Esophagus (tissue), 2 donors: ENCODE data around the gene ACER1. TPM values are rescaled to one million over a fixed set of nuclear protein-coding genes. Genes with fewer than 3 reads are reported as not detected.

Experiments used
- H3K27ac ChIP-seq, 2 donors: one replicate each; pipeline ENCODE4 v1.5.1; 2013; ENCODE audit warnings: low read depth in 2 of 2, mild to moderate bottlenecking in 2 of 2, inconsistent platforms in 1 of 2, low read length in 1 of 2, moderate library complexity in 1 of 2
- H3K27me3 ChIP-seq, 2 donors: one replicate each; pipeline ENCODE4 v1.6.1; 2013; ENCODE audit warnings: low read length in 2 of 2, control low read depth in 1 of 2, mild to moderate bottlenecking in 1 of 2; ENCODE audit not compliant: insufficient read depth in 2 of 2, control insufficient read depth in 1 of 2
- H3K36me3 ChIP-seq, 2 donors: one replicate each; pipeline ENCODE4 v1.6.1; 2013; ENCODE audit warnings: low read length in 1 of 2; ENCODE audit not compliant: control insufficient read depth in 2 of 2, insufficient read depth in 2 of 2
- H3K4me1 ChIP-seq, 2 donors: one replicate each; pipeline ENCODE4 v1.6.1; 2013; ENCODE audit warnings: low read length in 1 of 2; ENCODE audit not compliant: control insufficient read depth in 2 of 2, insufficient read depth in 2 of 2
- H3K4me3 ChIP-seq, 2 donors: one replicate each; pipeline ENCODE4 v1.5.1; 2013; ENCODE audit warnings: low read length in 2 of 2, mild to moderate bottlenecking in 2 of 2, low read depth in 1 of 2, moderate library complexity in 1 of 2
- H3K9me3 ChIP-seq, 2 donors: one replicate each; pipeline ENCODE4 v1.6.1; 2013; ENCODE audit warnings: mild to moderate bottlenecking in 2 of 2, low read depth in 1 of 2, low read length in 1 of 2, moderate library complexity in 1 of 2; ENCODE audit not compliant: control insufficient read depth in 2 of 2, insufficient read depth in 1 of 2
- WGBS, 2 donors: extraction: QIAGEN DNeasy Blood & Tissue Kit; methylation state at CpG; one replicate each; pipeline ENCODE4 v1.1.7; 2013; 5-methylcytosine and 5-hydroxymethylcytosine counted together
- polyA plus RNA-seq, 2 donors: library from polyadenylated mRNA; stranded (reverse); fragments of 200-250 nt; gene quantifications; one replicate each; pipeline ENCODE4 v1.2.3, GENCODE V29; 2013
- donor health status: healthy with polysubstance abuse.
- donor health status: Bipolar disorder and iron deficiency.

ACER1 gene
- polyA plus RNA-seq, 2 donors = 6.2 to 7.4 TPM

GRCh38 chr19:6267552-6268381 lies 65.6 kb downstream of the ACER1 start:
- H3K4me1 ChIP-seq = peaks cover 6 to 39% of the 10 kb centered on the region in 2 donors

DNA sequence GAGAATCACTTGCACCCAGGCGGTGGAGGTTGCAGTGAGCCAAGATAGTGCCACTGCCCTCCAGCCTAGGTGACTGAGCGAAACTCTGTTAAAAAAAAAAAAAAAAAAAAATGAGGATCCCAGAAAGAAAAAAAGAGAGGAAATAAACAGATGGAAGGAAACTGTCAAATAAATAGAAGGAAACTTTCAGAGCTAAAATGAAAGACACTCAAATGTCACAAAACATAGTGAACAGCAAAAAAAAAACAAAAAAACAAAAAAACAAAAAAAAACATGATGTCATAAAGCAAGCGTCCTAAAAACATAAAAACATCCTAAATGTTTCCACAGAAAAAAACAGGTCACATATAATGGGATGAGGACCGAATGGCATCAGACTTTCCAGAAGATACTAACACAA lies 68.6 kb downstream of the ACER1 start:
- Histone ChIP-seq H3K4me1 (peaks cover 0 to 16% of the 10 kb centered on the region in 2 donors), H3K27me3 (no peaks in the 10 kb centered on the region), H3K9me3 (no peaks in the 10 kb centered on the region), H3K36me3 (peaks cover 9 to 24% of the 10 kb centered on the region in 2 donors), H3K27ac (no peak overlapping the region), H3K4me3 (no peak overlapping the region)
- WGBS, 2 donors = 90 to 92% methylated on average over 4 of the region's 4 CpGs

More at GRCh38 chr19:6267552-6268381, 65.6 kb downstream of the ACER1 start:
- WGBS, 2 donors = 79% methylated on average over 17 of the region's 17 CpGs
- H3K9me3 ChIP-seq = no peaks in the 10 kb centered on the region
- H3K27ac ChIP-seq = no peak overlapping the region
- peaks cover 3 to 18% of the 10 kb centered on the region in 2 donors for H3K36me3 ChIP-seq
- H3K27me3 ChIP-seq = no peaks in the 10 kb centered on the region
- no peak overlapping the region for H3K4me3 ChIP-seq

DNA sequence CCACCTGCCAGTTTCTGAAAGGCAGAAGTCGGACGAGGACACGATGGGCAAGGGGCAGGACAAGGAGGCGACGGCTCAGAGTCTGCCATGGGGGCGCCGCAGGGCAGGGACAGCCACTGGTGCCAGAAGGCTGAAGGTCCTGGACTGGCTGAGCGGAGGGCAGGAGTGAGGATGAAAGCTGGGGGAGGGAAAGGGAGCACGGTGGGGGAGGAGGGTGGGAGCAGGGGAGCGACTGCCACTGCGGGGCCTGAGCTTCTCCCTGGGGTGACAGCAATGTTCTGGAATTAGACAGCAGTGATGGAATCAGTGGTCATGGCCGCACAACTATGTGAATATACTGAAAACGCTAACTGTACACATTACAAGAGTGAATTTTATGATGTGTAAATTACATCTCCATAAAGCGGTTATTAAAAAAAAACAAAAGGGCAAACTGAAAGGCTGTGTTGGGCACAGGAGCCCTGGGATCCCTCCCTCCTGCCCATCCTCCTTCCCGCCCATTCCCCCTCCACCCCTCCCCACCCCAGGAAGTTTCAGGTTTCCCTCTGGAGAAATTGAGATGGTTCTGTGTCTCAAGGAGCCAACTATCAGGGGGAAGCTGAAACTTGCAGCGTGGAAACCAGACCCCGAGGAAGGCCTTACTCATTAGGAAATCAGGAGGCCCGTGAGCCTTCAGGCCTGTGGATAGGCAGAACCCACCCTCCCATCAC lies 69.5 kb downstream of the ACER1 start:
- WGBS, 2 donors = 81 to 82% methylated on average over 18 of the region's 18 CpGs
- no peaks in the 10 kb centered on the region for H3K9me3 ChIP-seq
- H3K4me1 ChIP-seq = peaks cover 0 to 9% of the 10 kb centered on the region in 2 donors
- H3K27ac ChIP-seq = no peak overlapping the region
- H3K36me3 ChIP-seq = peaks cover 11 to 28% of the 10 kb centered on the region in 2 donors
- H3K27me3 ChIP-seq = no peaks in the 10 kb centered on the region
- no peak overlapping the region for H3K4me3 ChIP-seq

DNA sequence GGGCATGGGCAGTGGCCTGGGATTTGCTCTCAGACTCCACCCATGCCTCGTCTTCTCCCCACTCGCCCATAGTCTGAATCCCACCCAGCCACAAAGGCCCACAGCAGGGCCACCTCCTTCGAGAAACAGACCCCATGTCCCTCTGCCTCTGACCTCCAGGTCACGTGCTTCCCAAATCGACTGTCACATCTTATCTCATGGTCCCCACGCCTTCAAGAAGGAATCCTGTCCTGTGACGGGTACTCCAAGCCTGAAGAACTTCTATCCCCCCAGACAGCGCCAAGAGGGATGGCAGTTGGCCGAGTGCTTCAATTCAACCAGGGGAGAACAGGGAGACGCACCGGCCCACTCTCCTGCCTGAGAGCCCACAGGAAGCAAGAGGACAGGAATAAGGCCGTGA lies 70.1 kb downstream of the ACER1 start:
- peaks cover 14 to 32% of the 10 kb centered on the region in 2 donors for H3K36me3 ChIP-seq
- peaks cover 0 to 6% of the 10 kb centered on the region in 2 donors for H3K4me1 ChIP-seq
- no peak overlapping the region for H3K4me3 ChIP-seq
- WGBS, 2 donors = 78 to 83% methylated on average over 12 of the region's 12 CpGs
- H3K27me3 ChIP-seq = no peaks in the 10 kb centered on the region
- no peaks in the 10 kb centered on the region for H3K9me3 ChIP-seq
- no peak overlapping the region for H3K27ac ChIP-seq

- H3K27ac ChIP-seq = no peak overlapping the region
- H3K36me3 ChIP-seq = peaks cover 17 to 30% of the 10 kb centered on the region in 2 donors
- no peak overlapping the region for H3K4me3 ChIP-seq
- H3K4me1 ChIP-seq = peaks cover 0 to 3% of the 10 kb centered on the region in 2 donors
- 95% methylated on average over 11 of the region's 11 CpGs for WGBS, 2 donors
- no peaks in the 10 kb centered on the region for H3K27me3 ChIP-seq
- no peaks in the 10 kb centered on the region for H3K9me3 ChIP-seq
Observed at GRCh38 chr19:6262519-6262918, 70.9 kb downstream of the ACER1 start.

GRCh38 chr19:6261883-6262282 lies 71.5 kb downstream of the ACER1 start:
- H3K36me3 ChIP-seq = peaks cover 17 to 30% of the 10 kb centered on the region in 2 donors
- no peaks in the 10 kb centered on the region for H3K9me3 ChIP-seq
- no peaks in the 10 kb centered on the region for H3K27me3 ChIP-seq
- no peak overlapping the region for H3K4me3 ChIP-seq
- H3K27ac ChIP-seq = no peak overlapping the region
- H3K4me1 ChIP-seq = peaks cover 0 to 3% of the 10 kb centered on the region in 2 donors
- WGBS, 2 donors = 85 to 87% methylated on average over 15 of the region's 15 CpGs

- Histone ChIP-seq H3K9me3 (no peaks in the 10 kb centered on the region), H3K4me1 (peaks cover 0 to 3% of the 10 kb centered on the region in 2 donors), H3K4me3 (no peak overlapping the region), H3K36me3 (peaks cover 17 to 30% of the 10 kb centered on the region in 2 donors), H3K27ac (no peak overlapping the region), H3K27me3 (no peaks in the 10 kb centered on the region)
- 89 to 90% methylated on average over 30 of the region's 30 CpGs for WGBS, 2 donors
Observed at GRCh38 chr19:6260912-6261650, 72.3 kb downstream of the ACER1 start.

DNA sequence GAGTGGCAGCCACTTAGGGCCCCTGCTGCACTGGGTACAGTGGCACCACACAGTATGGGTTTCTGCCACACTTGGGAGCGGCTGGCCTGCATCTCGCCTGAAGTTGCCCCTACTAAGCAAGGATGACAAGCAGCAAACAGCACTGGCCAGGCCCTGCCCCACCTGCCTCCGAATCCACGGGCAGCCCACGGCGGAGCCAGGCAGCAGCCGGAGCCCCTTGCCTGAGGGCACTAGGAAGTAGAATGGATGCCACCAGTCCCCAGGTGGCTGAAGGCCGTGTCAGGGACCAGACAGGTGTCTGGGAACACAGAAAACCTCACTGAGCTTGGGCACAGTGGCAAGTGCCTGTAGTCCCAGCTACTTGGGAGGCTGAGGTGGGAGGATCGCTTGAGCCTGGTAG lies 73.0 kb downstream of the ACER1 start:
- 90 to 92% methylated on average over 9 of the region's 9 CpGs for whole genome bisulfite sequencing, 2 donors
- H3K36me3 ChIP-seq = peaks cover 17 to 30% of the 10 kb centered on the region in 2 donors
- no peaks in the 10 kb centered on the region for H3K9me3 ChIP-seq

GRCh38 chr19:6259312-6259861 lies 74.0 kb downstream of the ACER1 start:
- H3K4me3 ChIP-seq = no peak overlapping the region
- no peaks in the 10 kb centered on the region for H3K9me3 ChIP-seq
- peaks cover 0 to 3% of the 10 kb centered on the region in 2 donors for H3K4me1 ChIP-seq
- 61 to 64% methylated on average over 12 of the region's 12 CpGs for WGBS, 2 donors
- no peak overlapping the region for H3K27ac ChIP-seq
- no peaks in the 10 kb centered on the region for H3K27me3 ChIP-seq
- peaks cover 17 to 30% of the 10 kb centered on the region in 2 donors for H3K36me3 ChIP-seq

More for the DNA sequence above, 73.0 kb downstream of the ACER1 start:
- H3K4me1 ChIP-seq = peaks cover 0 to 3% of the 10 kb centered on the region in 2 donors
- H3K27me3 ChIP-seq = no peaks in the 10 kb centered on the region
- H3K4me3 ChIP-seq = no peak overlapping the region
- H3K27ac ChIP-seq = no peak overlapping the region
